Measurements from ENCODE around the gene HEXIM2.

The HEXIM2 gene

GRCh38 chr17:45146890-45147580, 14.6 kb upstream of the HEXIM2 start:
- TF ChIP-seq, protein P1, sequence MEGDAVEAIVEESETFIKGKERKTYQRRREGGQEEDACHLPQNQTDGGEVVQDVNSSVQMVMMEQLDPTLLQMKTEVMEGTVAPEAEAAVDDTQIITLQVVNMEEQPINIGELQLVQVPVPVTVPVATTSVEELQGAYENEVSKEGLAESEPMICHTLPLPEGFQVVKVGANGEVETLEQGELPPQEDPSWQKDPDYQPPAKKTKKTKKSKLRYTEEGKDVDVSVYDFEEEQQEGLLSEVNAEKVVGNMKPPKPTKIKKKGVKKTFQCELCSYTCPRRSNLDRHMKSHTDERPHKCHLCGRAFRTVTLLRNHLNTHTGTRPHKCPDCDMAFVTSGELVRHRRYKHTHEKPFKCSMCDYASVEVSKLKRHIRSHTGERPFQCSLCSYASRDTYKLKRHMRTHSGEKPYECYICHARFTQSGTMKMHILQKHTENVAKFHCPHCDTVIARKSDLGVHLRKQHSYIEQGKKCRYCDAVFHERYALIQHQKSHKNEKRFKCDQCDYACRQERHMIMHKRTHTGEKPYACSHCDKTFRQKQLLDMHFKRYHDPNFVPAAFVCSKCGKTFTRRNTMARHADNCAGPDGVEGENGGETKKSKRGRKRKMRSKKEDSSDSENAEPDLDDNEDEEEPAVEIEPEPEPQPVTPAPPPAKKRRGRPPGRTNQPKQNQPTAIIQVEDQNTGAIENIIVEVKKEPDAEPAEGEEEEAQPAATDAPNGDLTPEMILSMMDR (conservative IDR thresholded peaks at IDR 0.05): no peak
- H3K27ac ChIP-seq: peak overlapping the region; percentile 99

GRCh38 chr17:45147581-45148182, 14.0 kb upstream of the HEXIM2 start:
- TF ChIP-seq, protein P1 (conservative IDR thresholded peaks at IDR 0.05): no peak
- H3K27ac ChIP-seq: peak overlapping the region; percentile 99

DNA sequence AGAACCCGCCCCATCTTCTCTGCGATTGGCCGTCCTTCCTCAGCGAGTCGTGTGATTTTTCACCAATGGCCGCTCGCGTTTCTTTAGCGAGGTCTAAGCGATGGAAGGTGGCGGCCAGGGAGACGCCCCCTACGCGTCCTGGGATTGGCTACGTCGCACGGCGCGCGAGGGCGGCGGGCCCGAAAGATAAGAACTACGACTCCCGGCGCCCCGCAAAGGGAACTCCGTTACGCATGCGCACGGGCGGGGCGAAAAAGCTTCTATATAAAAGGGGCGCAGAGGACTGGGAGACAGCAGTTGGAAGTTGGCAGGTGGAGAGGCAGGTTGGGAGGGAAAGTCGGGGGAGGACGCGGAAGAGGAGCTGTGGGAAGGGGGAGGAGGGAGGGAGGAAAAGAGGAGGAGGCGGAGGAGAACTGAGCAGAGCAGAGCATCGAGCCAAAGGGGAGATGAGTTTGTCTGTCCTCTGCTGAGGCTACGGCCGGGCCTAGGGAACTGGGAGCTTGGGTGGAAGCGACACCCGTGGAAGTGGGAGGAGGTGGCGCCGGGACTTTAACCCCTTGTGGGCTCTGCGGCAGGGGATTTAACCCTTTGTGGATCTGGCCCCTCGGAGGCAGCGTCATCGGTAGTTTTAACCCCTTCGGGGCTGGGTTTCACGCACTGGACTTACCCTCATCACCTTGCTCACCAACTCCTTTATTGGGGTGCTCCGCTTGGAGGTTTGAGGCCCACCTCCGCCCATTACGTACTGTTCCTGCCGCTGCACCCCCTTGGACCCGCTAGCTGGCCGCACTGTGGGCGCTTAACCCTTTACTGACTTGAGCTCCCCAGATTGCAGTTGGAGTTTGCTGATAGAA, 13.3 kb upstream of the HEXIM2 start, which contains the start of gene HEXIM1:
TSS of gene HEXIM1 (plus strand) at position 293 of the 854 bp plus-strand sequence. CDS start 716 bp downstream, outside the sequence.
- TF ChIP-seq, protein P1 (conservative IDR thresholded peaks at IDR 0.05): no peak
- peak within 1 kb of the TSS; percentile 99 for H3K27ac ChIP-seq

DNA sequence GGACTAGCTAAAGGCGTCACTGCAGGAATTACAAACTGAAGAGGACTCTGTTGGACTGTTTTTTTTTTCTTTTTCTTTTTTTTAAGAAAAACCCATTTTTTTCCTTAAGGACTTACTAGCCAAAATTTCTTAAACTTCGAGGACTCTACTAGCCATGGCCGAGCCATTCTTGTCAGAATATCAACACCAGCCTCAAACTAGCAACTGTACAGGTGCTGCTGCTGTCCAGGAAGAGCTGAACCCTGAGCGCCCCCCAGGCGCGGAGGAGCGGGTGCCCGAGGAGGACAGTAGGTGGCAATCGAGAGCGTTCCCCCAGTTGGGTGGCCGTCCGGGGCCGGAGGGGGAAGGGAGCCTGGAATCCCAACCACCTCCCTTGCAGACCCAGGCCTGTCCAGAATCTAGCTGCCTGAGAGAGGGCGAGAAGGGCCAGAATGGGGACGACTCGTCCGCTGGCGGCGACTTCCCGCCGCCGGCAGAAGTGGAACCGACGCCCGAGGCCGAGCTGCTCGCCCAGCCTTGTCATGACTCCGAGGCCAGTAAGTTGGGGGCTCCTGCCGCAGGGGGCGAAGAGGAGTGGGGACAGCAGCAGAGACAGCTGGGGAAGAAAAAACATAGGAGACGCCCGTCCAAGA, 12.5 kb upstream of the HEXIM2 start:
- H3K27ac ChIP-seq: peak overlapping the region; percentile 99
- TF ChIP-seq, protein P1 (conservative IDR thresholded peaks at IDR 0.05): peak; percentile 91

DNA sequence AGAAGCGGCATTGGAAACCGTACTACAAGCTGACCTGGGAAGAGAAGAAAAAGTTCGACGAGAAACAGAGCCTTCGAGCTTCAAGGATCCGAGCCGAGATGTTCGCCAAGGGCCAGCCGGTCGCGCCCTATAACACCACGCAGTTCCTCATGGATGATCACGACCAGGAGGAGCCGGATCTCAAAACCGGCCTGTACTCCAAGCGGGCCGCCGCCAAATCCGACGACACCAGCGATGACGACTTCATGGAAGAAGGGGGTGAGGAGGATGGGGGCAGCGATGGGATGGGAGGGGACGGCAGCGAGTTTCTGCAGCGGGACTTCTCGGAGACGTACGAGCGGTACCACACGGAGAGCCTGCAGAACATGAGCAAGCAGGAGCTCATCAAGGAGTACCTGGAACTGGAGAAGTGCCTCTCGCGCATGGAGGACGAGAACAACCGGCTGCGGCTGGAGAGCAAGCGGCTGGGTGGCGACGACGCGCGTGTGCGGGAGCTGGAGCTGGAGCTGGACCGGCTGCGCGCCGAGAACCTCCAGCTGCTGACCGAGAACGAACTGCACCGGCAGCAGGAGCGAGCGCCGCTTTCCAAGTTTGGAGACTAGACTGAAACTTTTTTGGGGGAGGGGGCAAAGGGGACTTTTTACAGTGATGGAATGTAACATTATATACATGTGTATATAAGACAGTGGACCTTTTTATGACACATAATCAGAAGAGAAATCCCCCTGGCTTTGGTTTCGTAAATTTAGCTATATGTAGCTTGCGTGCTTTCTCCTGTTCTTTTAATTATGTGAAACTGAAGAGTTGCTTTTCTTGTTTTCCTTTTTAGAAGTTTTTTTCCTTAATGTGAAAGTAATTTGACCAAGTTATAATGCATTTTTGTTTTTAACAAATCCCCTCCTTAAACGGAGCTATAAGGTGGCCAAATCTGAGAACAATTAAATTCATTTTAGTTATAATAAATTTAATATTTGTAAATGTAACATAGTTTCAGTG, 11.7 kb upstream of the HEXIM2 start:
- H3K27ac ChIP-seq: peak overlapping the region; percentile 99
- TF ChIP-seq, protein P1 (conservative IDR thresholded peaks at IDR 0.05): no peak

DNA sequence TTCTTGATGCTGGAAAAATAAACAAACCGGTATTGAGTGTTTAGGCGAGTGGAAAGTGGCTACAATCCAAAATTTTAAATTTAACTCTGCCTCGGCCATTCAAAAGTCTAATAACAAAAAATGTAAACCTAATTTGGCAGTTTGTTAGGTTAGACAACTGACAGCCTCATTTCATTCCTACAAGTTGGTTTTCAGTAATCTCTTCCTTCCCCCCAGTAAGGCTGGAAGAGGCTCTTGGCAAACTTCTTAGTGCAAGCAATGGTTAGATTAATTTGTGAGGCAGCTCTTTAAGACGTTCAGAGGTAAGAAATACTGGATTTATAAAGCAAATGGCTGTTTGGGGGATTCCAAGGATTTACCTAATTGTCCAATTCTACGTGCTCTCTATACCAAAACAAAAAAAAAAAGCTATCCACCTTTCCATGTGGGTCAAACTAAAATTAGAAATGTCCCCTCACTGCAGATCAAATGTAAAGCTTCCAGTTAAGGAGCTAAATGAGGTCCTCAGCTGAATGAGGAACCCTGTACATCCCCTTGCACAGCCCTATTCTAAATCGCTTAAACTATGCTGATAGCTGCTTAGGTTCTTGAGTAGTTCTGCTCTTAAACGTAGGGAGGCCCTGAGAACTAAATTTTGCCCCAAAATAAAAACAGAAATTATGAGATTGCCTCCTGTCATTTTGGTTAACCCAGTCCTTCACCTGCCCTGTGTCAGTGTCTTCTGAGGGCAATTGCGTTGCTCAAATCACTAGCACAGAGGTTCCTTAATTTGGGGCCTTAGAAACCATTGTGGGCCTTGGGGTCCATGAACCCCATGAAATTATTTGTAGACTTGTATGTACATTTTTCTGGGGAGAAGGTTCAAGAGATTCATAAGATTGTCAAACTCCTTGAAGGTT, 10.5 kb upstream of the HEXIM2 start:
- TF ChIP-seq, protein P1 (conservative IDR thresholded peaks at IDR 0.05): no peak
- peak overlapping the region; percentile 99 for H3K27ac ChIP-seq

All from VCaP (cell line).